Measurements from ENCODE around the gene MRPL36.
"Not testable (repeated sequence)": the region's sequence is repeated elsewhere in the genome, so short reads cannot be mapped to it uniquely, and the experiment has no call there.

The MRPL36 gene

DNA sequence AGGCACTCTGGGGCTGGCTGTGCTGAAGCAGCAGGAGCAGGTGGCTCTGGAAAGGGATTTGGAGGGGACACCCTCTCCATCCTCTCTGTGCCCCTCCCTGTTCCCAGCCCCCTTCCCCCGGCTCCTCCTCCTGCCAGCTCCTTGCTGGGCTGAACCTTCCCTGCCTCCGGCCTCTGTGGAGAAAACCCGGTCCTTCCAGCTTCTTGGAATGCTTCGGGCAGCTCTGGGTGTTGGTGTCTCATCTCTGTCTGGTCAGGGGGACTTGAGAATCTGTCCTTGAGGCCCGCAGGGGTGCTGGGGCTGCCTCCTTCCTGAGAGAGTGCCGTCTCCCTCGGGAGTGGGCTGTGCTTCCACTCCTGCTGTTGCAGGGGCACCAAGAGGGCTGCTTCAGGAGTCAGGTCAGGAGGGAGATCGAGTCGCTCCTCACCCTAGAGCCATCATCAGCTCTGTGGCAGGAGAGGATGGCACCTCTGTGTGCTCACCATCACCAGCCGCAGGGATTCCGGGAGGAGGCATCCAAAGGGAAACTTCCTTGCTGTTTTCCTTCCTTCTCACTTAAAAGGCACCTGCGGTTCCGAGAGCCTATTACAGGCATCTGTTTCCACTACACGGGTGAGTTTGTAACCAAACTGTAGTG, 32.2 kb upstream of the MRPL36 start:
- no peak for DNase-seq

DNA sequence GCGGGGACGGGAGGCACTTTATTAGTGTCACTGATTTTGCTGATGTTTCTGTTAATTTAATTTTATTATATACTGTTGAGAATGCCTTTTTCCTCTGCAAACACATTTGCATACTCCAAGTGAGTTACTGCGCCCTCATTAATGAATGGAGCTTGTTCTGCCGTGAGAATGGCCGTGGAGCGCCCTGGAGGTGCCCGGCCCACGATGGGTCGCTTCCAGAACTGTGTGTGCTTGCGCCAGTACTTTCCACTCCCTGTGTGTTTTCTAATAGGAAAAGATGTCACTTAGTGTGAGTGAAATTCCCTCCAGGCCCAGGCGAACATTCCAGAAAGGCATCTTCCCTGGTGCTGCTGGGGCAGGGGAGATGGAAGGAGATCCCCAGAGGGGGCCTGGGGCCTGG, 31.6 kb upstream of the MRPL36 start:
- no peak for DNase-seq

DNA sequence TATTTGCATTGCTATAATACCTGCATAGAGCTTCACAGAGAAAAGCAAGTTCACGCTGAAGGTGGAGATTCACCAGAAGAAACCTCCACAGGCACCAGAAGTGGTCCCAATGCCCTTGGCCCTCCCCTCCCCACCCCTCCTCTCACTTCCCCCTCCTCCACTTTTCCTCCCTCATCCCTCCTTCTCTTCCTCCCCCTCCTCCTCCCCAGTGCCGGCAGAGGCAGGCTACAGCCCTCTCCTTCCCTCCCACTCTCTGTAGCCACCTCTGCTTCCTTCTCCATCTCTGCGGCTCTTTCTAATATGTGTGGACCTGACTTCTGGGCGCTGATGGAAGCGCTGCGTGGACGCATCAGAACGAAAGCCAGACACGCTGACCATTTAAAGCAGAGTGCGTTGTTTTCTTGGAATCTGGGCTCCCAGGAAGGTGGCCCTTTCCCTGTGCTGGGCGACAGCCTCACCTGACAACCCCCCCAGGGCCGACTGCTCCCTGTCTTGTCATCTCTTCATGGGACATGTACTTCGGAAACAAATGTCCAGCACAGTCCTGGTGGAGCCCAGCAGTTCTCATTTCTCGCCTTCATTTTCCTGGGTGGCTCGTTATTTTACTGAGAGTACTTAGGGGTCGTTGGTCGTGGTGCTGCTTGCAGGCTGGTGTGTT, 31.1 kb upstream of the MRPL36 start:
- DNase-seq, result no peak

DNA sequence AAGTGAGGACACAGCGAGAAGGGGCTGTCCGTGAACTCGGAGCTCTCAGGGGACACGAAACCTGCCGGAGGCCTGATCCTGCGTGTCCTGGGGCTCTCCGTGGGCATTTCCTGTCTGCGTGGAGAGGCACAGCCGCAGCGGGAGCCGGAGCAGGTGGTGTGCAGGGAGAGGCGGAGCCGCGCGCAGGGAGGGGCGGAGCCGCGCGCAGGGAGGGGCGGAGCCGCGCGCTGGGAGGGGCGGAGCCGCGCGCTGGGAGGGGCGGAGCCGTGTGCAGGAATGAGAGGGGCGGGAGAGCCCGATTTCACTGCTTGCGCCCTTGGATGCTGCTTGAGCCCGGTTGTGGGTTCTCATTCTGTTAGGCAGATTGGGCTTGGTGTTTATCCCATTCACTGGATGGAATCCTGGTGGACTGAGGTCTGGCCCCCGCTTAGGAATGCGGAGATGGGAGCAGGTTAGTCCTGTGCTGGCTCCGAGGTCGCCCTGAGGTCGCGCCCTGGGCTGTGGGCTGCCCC, 28.3 kb upstream of the MRPL36 start:
- no peak for DNase-seq

DNA sequence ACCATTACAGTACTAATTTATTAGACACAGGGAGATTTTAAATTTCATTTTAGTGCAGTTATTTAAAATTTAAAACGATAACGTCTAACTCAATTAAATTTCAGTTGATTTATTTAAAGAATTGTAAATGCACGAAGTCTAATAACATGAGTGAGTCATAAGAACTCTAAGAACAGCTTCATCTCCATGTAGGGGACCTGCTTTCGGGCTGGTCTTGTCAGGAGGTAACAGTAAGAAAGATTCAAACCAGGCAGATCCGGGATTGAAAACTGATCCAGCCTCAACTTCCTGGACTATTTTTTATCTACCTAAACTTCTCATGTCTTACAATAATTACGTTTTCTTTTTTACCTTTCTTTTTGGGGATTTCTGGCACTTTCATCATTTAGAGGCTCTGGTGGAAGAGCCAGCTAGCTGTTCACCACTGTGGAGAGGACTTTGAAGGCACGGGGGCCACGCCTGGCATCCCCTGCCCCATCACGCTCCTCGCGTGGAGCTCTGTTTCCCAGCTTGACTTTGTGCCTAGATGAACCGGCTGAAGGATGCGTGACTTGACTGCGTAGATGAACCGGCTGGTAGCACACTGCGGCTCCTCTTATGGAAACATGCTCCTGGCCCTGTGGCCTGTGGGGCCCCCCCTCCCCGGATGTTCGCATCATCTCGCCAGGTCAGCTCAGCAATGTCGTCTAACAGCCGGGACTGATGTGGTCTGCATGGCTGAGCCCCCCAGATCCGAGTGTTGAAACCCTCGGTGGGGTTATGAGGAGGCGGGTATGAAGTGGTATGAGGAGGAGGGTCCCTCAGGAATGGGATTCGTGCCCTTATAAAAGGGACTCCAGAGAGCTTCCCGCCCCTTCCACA, 27.6 kb upstream of the MRPL36 start:
- DNase-seq, result no peak

DNA sequence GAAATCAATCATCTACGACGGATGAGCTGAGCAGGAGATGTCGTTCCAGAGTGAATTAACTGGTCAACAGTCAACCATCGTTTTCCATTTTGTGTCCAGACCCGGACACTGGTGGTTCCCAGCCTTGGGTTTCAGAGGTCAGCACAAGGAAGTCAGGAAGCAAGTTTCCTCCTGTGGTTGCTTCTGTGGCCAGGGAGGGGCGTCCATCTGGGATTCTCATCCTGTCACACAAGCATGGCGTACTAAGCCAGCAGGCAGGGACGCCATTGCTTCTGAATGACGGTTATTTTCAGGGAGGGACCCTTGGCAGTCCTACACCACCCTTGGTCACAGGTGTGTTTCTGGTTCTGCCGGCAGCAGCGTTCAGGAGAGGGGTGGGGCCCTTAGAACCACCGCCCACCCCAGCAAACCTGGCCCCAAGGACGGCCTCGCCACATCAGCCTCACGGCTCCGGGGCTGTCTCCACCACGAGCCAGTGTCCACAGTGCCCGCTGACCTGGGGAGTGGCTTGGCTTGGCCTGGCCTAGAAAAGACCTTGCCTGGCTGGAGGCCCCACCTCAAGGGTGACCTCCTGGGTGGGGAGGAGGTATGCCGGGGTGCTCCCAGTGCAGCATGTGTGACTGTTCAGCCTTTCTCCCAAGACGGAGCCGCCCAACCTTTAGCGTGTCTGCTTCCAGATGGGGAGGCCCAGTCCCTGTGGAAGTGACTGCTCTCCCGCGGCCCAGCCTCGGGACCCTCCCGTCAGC, 26.8 kb upstream of the MRPL36 start:
- DNase-seq, result no peak

DNA sequence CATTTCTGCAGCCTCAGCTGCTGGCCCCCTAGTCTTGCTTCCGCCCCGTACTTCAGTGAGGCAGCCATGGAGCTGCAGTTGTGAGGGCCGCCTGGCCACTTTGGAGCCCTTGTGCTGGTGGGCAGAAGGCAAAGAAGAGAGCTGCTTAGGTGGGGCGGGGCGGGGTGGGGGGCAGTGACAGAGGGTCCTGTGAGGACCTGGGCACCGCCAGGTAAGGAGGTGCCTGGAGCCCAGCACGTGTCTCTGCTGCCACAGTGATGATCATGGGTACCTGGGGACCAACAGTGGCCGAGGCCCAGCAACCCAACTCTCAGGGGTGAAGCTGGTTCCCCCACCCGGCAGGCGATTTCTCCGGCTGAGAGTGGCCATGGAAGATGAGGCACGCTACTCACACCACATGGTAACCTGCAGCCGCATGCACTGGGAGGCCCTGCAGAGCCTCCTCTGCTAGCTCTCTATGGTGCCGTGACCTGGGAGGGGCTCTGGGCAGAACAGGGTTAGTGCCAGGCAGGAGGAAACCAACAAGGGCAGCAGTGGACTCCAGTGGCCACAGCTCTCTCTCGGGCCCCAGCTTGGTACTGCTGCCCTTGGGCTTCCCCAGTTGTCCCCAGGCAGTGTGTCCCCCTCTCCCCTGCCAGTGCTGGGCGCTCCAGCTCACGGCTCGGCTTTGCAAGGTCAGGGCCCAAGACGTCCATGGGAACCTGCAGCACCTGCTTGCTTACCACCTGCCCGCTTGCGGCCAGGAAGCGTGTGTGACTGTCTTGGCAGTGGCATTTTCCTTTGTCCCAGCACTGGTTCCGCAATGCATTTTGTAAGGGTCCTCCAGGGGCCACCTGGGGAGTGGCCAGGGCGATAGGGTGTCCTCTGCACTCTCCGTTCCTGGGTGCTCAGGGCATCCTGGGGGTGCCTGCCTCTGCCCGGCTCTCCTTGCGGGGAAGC, 25.5 kb upstream of the MRPL36 start:
- no peak for DNase-seq

DNA sequence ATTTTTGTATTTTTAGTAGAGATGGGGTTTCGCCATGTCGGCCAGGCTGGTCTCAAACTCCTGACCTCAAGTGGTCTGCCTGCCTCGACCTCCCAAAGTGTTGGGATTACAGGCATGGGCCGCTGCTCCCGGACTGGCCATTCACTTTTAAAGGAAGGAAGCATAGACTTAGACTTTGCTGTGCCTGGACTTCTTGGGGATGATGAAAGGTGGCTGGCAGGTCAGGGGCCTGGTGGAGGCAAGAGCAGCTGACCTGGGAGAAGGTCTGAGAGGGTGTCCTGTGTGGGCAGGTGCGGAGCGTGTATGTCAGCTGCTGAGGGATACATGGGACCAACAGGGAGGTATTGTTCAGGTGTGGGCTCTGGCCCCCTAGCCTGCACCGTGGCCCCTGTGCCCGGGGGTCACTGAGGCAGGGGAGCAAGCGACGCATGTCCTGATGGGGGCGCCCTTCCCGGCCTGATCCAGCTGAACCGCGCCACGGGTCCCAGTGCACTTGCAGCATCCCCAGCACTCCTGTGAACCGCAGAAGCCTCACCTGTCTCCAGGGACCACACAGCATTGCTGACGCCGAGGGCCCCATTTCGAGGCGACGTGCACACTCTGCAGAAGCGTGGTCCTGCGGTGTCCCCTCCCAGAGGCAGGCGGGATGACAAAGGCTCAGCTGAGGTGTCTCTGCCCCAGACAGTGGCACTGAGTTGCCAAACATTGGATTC, 24.6 kb upstream of the MRPL36 start:
- no peak for DNase-seq

DNA sequence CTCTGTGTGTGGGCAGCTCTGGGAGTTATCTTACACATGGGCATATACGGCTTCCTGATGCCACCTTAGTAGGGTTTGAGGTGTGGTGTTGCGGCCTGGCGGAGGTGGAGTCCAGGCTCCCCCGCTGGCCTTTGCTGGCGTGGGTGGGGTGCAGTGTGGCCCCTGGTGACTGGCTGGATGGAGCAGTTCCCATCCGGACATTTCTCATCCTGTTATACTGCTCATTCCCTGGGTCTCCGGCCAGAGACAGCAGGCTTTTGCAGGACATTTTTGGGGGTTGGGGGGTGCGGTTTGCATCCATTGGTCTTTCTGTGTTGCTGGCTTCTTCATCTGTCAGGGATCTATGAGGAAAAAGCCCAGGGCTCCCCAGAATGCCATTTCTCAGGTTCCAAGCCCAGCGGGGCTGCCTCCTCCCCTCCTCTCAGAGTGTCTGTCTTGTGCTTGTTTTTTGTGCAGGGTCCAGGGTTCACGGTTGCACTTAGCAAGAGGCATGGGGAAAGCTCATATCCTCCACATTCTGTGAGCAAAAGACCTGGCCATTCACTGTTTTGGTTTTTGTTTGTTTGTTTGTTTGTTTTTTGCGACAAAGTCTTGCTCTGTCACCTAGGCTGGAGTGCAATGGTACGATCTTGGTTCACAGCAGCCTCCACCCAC, 23.9 kb upstream of the MRPL36 start:
- no peak for DNase-seq

DNA sequence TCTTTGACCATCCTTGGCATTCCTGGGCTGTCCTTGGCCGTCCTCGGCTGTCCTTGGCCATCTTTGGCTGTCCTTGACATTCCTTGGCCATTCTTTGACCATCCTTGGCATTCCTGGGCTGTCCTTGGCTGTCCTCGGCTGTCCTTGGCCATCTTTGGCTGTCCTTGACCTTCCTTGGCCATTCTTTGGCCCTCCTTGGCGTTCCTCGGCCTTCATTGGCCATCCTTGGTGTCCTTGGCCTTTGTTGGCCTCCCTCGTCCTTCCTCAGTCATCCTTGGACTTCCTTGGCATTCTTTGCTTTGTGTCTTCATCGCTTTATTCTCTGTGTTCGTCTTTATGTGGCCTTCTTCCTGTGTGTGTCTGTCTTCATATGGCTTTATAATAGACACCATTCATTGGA, 22.2 kb upstream of the MRPL36 start:
- no peak for DNase-seq

DNA sequence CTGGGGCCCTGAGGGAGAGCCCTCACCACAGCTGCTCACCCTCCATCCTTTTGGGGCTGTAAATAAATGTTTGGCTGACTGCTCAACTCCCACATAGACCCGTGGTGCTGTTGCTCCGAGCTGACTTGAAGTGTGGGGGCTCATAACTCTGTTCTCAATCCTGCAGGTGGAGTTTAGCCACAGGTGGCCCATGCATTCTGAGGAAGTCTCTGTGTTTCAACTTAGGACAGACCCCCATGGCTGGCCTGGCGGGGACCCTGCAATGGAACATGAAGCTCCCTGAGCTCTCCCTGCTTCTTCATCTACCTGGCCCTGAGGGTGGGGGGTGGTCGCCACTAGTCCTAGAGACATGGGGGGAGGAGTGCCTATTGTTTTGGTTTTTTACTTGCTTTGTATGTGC, 21.3 kb upstream of the MRPL36 start:
- no peak for DNase-seq

DNA sequence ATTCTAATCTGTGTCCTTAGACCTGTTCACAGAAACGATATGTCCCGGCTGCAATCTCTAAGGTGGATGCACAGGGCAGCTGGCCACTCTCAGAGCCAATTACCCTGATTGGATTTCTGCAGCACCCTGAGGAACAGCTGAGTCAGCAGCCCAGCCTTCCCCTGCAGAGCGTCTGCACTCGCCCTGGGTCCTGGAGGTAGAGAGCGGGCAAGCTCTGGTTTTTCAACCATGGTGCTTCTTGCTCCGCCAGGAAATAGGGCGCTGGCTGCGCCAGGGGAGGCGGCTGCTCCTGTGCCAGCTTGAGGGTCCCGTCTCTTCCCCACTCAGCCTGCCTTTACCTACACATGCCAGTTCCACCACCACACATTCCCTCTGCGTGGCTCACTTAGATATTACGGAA, 20.7 kb upstream of the MRPL36 start:
- DNase-seq, result no peak

DNA sequence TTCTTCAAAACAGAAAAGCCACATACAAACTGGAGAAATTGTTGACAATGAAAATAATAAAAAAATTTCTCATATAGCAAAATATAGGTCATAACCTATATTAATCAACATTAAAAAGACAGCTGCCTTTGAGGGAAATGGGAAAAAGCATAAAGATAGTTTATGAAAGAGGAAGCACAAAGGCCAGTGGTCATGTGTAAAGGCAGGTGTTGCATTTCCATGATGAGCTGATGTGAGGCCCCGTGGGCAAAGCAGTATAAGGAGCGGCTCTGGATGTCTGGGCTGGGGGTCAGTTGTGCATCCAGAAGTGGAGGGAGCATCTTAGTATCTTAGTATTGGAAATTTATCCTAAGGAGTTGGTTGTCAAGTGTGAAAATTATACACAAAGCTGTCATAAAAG, 19.8 kb upstream of the MRPL36 start:
- no peak for DNase-seq

DNA sequence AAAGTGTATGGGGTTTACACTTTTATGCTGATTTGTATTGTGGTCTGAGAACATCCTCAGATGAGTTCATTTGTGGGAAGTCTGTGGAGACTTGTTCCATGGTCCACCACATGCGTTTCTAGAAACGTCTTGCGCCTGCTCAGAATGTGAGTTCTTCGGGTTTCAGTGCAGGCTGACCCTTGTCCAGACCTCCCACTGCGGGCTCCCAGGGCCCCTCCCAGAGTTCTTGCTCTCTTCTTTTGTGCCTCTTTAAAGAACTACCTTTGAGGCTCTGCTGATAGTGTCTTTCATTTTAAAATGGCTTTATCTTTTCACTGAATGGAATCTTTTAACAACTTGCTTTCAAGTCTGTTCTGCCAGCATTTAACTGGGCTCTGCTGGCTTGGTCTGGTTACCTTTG, 19.1 kb upstream of the MRPL36 start:
- DNase-seq, result no peak

DNA sequence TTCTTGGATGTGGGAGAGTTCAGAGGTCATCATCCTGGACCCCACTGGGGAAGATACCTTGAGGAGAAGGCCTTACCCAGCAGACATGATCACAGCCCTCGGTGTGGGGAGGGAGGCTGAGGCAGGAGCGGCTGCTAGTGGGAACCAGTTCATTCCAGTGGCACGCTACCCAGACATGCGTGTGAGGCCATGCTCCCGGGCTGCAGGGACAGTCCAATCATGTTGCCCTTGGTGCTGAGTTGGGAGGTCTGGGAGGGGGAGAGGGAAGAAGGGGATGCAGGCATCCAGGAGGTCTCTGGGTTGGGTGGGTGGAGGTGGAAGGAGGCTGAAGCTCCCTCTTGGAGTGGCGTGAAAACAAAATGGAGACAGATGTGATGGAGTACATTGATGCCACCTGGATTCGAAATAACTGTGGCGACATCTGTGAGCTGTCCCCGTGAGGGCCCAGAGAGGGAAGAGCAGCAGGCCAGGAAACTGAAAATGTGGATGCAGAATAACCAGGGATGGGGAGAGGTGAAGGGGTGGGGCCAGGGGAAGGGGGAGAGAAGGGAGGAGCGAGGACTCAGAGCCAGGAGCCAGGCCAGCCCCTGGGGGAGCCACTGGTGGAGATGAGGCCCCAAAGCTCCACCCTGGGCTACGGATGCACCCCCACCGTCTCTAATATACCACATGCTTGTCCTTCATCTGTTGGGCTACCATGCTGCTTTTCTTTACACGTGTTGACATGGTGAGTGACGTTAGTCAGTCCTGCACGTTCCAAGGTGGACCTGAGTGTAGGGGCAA, 17.8 kb upstream of the MRPL36 start:
- DNase-seq, result no peak

DNA sequence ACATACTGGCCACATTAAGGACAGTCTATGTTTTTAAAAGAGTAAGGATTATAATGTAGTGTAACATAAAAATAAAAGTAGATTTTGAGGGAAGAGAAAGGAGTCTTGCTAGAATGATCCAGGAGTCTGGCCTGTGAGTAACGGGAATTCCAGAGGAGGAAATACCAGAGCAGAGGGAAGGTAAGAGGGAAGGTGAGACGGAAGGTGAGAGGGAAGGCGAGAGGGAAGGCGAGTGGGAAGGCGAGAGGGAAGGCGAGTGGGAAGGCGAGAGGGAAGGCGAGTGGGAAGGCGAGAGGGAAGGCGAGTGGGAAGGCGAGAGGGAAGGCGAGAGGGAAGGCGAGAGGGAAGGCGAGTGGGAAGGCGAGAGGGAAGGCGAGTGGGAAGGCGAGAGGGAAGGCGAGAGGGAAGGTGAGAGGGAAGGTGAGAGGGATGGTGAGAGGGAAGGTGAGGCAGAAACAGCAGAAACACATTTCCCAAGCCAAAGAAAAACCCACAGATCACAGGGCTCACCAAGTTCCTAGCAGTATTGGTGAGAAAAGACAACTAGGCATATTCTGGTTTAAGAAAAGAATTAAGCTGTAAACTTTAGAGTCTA, 17.0 kb upstream of the MRPL36 start:
- DNase-seq, result not testable (repeated sequence)

DNA sequence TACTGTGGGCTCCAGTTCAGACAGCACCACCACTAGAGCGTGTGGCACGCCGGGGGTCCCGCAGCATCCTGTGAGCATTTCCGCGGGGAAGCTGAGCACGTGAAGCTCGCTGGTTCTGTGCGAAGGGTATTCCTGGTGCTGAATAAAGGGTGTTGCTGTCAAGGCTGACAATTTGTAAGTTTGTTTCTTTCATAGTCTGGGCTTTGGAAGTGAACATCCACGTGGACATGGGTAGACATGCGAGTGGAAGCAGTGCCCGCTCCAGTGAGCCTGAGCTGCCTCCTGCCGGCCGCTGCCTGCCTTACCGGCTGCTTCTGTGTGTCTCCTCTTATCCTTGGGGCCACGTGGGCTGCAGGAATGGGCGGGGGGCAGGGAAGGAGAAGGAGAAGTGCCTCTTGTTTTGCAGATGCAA, 16.2 kb upstream of the MRPL36 start:
- no peak for DNase-seq

DNA sequence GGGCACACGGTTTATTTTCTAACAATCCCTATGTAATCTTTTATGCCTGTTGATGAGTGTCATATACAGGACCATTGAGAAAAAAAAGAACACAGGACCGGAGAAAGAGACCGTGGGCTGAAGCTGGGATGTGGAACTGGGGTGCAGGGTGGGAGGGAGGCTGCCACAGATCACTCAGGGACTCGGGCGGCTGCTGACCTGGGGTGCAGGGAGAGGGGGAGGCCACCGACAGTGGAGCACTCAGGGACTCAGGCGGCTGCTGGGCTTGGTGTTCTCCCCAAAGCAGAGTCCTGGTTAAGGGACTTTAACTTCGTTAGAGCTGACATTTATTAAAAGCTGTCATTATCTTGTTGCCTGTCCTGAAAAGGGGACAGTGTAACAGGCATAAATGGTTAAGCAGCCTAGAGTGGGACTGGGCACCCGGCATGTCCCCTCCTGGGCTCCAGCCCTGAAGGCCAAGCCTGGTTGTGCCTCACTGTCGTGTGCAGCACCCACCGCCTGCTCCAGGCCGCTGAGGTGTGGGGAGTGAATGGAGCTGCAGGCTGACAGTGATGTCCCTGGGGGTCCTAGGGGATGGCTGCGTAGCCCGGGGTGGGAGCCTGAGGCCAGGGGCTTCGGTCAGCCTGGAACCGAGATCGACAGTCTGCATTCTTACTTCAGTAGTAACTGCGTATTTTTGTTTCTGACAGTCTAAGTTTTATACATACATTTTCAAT, 15.6 kb upstream of the MRPL36 start:
- DNase-seq, result no peak
